Right hindlimb (tissue), 1 donor: ENCODE data around the gene TTC14.
"Not testable (repeated sequence)": the region's sequence is repeated elsewhere in the genome, so short reads cannot be mapped to it uniquely, and the experiment has no call there.

Source experiments
- DNase-seq: peaks from one replicate; pipeline ENCODE4 v3.0.0-alpha.2; 2018

Gene TTC14, protein sequence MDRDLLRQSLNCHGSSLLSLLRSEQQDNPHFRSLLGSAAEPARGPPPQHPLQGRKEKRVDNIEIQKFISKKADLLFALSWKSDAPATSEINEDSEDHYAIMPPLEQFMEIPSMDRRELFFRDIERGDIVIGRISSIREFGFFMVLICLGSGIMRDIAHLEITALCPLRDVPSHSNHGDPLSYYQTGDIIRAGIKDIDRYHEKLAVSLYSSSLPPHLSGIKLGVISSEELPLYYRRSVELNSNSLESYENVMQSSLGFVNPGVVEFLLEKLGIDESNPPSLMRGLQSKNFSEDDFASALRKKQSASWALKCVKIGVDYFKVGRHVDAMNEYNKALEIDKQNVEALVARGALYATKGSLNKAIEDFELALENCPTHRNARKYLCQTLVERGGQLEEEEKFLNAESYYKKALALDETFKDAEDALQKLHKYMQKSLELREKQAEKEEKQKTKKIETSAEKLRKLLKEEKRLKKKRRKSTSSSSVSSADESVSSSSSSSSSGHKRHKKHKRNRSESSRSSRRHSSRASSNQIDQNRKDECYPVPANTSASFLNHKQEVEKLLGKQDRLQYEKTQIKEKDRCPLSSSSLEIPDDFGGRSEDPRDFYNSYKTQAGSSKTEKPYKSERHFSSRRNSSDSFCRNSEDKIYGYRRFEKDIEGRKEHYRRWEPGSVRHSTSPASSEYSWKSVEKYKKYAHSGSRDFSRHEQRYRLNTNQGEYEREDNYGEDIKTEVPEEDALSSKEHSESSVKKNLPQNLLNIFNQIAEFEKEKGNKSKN

DNA sequence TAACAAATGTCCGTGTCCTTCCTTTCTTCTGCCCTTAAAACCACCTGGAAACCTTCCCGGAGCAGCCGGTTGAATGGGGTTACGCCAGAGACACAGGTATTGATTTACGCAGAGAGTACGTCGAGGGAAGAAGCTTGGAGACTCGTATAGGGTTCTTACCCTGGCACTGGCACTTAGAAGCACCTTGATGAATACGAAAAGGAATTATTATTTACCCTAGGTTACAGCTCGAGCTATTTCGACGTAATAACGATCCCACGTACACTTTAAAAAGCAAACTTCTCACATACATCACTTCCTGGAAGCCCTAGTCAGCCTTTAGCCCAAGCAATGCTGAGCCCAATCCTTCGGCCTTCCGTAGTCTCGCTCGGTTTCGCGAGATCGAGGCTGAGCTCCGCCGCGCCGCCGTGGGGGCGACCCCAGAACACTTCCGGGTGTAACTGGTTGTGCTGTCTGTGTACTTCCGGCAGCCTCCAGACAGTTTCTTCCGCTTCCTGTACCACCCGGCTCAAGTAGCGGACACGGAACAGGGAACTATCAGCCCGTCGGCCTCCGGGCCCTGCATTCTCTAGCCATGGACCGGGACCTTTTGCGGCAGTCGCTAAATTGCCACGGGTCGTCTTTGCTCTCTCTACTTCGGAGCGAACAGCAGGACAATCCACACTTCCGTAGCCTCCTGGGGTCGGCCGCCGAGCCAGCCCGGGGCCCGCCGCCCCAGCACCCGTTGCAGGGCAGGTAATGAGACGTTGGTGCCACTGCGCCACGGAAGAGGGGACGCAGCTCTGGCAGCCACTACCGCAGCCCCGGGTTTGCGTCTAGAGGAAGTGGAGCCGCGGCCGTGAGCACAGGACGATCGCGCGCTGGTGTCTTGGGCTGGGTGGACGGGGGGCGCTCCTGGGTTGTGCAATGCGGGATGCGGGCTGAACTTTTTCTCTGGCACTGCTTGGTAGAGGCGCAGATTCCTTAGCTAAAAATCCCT lies at the start of gene TTC14:
TTC14 (plus strand) TSS at position 476 of the 979 bp plus-strand sequence; CDS start at position 575, 99 bp downstream.
- DNase-seq, result peak; percentile 96

- DNase-seq, result no peak
Measured at GRCh38 chr3:180563406-180563805, 38.6 kb upstream of the TTC14 start.

DNA sequence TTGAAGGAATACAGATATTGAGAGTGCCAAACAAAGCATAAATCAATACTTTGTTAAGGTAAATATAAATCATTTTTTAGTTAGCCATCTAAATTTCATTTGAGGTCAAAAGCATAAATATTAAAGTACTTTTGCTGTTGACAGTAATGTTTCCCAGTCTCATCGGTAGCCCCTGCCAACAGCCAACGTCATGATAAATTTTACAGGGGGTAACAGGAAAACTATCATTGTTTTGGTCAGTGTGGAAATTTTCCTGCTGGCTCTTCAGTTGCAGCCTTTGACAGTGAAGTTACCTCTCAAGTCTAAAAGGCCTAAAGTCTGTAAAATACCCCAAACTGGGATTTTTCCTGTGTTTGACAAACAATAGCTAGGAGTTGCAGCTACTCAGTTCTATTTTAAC lies 37.3 kb upstream of the TTC14 start:
- no peak for DNase-seq

DNA sequence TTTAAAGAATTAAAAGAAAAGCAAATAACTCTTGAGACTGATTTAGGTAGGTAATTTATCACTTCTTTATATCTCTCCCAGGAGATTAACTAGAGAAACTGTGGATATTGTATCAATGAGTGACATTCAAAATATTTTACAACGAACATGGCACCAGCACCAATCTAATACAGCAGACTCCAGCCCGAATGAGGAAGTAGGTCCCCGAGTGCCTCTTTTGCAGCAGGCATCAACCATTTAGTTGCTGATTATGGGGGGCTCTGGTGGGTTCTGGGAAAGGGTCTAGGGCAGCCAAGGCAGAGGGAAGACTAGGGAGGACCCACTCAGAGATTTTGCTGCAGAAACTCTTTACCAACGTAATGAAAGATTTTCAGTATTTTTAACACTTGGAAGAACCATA lies 31.7 kb upstream of the TTC14 start:
- no peak for DNase-seq

GRCh38 chr3:180571831-180572598 lies 29.9 kb upstream of the TTC14 start:
- DNase-seq, result no peak

DNA sequence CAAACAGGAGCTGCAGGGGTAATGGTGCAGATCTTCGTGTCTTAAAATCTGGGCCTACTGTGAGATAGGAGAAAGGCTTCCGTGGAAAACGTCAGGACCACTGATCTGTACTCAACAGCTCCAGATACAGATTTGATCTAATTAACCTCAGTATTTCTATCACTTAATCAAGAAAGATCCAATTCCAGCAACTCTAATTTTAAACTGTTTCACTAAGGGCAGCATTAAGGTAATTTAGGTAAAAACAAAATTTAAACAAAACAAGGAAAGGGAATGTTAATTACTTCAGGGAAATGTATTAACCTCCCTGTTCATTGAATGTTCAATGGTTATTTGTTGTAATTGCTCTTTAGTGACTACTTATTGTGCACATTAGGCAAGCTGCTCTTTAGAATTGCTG lies 26.4 kb upstream of the TTC14 start:
- DNase-seq, result no peak

DNA sequence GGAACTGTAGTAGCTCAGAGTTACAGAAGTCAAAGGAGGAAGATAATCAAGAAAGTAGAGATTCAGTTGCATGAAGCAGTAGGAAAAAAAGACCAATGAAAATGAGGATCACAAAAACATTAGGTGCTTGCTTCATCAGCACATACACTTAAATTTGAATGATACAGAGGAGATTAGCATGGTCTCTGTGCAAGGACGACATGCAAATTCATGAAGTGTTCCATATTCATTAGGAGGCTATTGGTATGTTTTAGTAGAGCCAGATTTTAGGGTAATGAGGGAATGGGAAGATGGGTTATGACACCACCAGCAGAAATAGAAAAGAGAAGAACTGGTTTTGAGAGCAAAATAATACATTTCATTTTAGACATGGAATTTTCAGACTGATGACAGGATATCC lies 21.0 kb upstream of the TTC14 start:
- no peak for DNase-seq

- no peak for DNase-seq
Measured at GRCh38 chr3:180590396-180590795, 11.6 kb upstream of the TTC14 start.

DNA sequence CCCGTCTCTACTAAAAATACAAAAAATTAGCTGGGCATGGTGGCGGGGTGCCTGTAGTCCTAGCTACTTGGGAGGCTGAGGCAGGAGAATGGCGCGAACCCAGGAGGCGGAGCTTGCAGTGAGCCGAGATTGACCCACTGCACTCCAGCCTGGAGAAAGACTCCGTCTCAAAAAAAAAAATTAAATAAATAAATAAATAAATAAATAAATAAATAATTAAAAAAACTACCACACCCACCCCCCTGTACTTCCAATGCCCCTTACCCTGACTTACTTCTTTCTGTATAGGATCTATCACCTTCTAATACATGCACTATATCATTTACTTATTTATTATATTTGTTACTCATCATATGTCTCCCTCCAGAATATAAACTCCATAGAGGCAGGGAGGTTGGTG lies 8.3 kb upstream of the TTC14 start:
- DNase-seq, result not testable (repeated sequence)

GRCh38 chr3:180594631-180595558 lies 7.1 kb upstream of the TTC14 start:
- no peak for DNase-seq

DNA sequence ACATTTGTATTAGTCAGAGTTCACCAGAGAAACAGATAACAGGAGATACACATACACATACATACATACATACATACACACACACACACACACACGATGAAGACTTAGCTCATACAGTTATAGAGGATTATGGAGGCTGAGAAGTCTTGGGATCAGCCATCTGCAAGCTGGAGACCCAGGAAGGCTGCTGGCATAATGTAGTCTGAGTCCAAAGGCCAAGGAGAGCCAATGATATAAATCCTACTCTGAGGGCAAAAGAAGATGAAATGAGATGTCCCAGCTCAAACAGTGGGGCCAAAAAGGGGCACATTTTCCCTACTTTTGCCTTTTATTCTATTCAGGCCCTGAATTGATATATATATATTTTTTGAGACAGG lies 6.4 kb upstream of the TTC14 start:
- DNase-seq, result no peak

DNA sequence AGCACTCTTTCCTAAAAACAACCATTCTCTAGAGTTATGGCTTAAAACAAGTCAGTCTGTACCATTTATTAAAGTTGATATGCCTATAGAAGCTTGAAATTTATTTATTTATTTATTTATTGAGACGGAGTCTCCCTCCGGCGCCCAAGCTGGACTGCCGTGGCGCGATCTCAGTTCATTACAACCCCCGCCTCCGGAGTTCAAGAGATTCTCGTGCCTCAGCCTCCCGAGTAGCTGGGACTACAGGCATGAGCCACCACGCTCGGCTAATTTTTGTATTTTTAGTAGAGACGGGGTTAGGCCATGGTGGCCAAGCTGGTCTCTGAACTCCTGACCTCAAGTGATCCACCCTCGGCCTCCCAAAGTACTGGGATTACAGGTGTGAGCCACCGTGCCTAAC lies 1.5 kb upstream of the TTC14 start:
- no peak for DNase-seq

- DNase-seq, result no peak
Measured at GRCh38 chr3:180611006-180611405, 9.0 kb downstream of the TTC14 start.

DNA sequence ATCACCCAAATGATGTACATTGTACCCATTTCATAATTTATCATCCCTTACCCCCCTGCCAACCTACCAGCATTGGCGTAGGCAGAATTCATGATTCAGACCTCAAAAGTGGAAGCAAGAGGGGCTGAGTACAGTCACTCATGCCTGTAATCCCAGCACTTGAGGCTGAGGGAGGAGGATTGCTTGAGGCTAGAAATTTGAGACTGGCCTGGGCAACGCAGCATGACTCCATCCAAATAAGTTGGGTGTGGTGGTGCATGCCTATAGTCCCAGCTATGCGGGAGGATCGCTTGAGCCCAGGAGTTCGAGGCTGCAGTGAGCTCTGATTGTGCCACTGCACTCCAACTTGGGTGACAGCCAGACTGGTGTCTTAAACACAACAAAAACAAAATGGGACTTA lies 10.4 kb downstream of the TTC14 start:
- no peak for DNase-seq

GRCh38 chr3:180615954-180616353 lies 14.0 kb downstream of the TTC14 start:
- no peak for DNase-seq

DNA sequence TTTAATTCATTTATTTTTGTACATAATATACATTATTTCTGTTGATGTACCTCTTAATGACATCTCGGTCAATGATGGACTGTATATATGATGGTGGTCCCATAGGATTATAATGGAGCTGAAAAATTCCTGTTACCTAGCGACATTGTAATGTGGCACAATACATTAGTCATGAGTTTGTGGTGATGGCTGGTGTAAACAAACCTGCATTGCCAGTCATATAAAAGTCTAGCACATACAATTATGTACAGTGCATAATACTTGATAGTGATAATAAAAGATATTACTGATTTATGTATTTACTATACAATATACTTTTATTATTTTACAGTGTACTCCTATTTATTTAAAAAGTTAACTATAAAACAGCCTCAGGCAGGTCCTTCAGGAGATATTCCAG lies 15.1 kb downstream of the TTC14 start:
- no peak for DNase-seq

GRCh38 chr3:180618563-180618962 lies 16.6 kb downstream of the TTC14 start:
- not testable (repeated sequence) for DNase-seq

DNA sequence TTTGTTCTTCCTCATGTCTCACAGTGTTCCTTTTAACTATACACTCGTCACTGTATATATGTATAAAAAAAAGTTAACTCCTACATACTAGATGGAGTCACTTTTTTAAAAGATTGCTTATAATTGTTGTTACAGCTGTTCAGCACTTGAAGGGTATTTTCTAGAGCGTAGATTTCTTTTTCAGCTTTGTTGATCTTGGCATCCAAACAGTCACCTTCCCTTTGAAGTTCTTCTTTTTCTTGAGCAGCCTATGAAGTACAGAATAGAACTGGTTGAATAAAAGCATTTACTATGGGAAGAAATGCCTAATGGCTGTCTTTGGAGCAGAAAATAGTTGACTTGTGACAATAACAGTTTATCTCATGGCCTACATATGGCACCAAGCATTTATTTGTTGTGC lies 17.8 kb downstream of the TTC14 start:
- no peak for DNase-seq

DNA sequence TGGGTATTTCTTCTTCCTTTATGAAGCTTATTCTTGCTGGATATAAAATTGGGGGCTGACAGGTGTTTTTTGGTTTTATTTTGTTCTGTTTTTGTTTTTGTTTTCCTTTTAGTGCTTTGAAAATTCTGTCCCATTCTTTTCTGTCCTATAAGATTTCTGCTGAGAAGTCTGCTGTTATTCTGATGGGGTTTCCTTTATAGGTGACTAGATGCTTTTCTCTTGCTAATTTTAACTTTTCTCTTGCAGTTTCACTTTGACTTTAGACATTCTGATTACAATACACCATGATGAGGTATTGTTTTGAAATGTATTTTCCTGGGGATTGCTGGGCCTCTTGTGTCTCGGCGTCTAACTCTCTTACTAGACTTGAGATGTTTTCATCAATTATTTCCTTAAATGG lies 22.8 kb downstream of the TTC14 start:
- DNase-seq, result no peak

DNA sequence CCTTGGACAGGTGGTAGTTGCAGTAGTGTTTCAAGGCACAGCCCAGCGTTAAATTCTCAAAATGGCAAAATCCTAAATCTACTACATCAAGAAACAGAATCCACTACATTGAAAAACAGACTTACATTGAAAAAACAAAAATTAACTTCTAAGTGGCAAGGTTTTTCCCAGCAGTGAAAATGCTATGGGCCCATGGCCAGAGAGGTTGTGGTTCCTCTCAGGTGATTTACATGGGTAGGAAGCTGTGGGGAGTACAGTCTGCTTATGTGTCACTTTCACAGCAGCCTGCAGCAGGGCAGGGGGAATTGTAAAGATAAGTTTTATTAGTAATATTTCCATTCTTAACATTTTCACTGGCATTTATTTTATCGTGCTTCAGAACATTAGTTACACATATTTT lies 24.9 kb downstream of the TTC14 start:
- DNase-seq, result no peak

DNA sequence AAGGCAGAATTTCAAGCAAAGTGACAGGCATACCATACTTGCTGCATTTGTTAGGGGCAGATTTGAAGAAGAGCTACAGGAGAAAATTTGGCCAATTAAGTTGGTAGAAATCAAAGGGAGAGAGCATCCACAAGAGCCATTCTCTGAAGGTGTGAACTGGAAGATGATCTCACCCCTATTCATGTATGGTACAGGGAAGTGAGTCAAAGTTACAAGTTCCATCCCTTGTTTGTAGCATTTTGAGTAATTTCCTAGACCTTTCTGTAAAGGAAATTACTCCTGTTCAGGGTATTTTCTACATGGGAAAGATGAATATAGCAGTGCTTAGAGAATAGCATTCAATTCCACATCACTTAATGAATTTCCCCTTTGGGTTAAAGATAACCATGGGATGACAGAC lies 28.4 kb downstream of the TTC14 start:
- no peak for DNase-seq
